Adrenal gland (tissue), 12 donors: ENCODE measurements around the gene ATP6AP1. TPM values are rescaled to one million over a fixed set of nuclear protein-coding genes. Genes with fewer than 3 reads are reported as not detected.
A peak's percentile ranks its signal among the peaks of the same experiment; 100 is the strongest.

Experiments
- DNase-seq, 7 donors: peaks; one replicate each; pipeline ENCODE4 v3.0.0-alpha.2; 2019 to 2020
- H3K27ac ChIP-seq, 5 donors: fragments of 200-600 bp; sonication (generic) in 4 of 5; 1 replicate in 3 of 5; 2 replicates in 2 of 5; pipeline versions ENCODE4 v1.5.1 to v1.8.0; 2016 to 2020; ENCODE audit warnings: mild to moderate bottlenecking in 1 of 5
- H3K27me3 ChIP-seq: fragments of 200-600 bp; 2 replicates; pipeline ENCODE4 v1.8.0; 2021
- H3K36me3 ChIP-seq, 2 donors: fragments of 200-600 bp; replicated peaks in 1 of 2; 1 replicate in 1 of 2; 2 replicates in 1 of 2; pipeline versions ENCODE4 v1.5.1 to v1.8.0; 2018 to 2022
- H3K4me1 ChIP-seq, 2 donors: fragments of 200-600 bp; replicated peaks in 1 of 2; 1 replicate in 1 of 2; 2 replicates in 1 of 2; pipeline versions ENCODE4 v1.5.1 to v1.8.0; 2018 to 2021
- H3K4me3 ChIP-seq, 4 donors: fragments of 200-600 bp; sonication (generic) in 3 of 4; one replicate each; pipeline ENCODE4 v1.5.1; 2016 to 2018
- H3K9me3 ChIP-seq, 3 donors: fragments of 200-600 bp; sonication (generic) in 1 of 3; replicated peaks in 1 of 3; 1 replicate in 2 of 3; 2 replicates in 1 of 3; pipeline versions ENCODE4 v1.5.1 to v1.8.0; 2016 to 2021
- CTCF ChIP-seq, 6 experiments: fragments of 450-650 bp in 4 of 6; fragments of 200-600 bp in 2 of 6; sonication (generic) in 1 of 6; IDR thresholded peaks; 1 replicate in 5 of 6; 2 replicates in 1 of 6; pipeline versions ENCODE4 v1.5.1 to v1.8.0; 2016 to 2021; ENCODE audit warnings: antibody characterized with exemption in 6 of 6, mild to moderate bottlenecking in 2 of 6, moderate library complexity in 1 of 6
- POLR2A ChIP-seq, 2 donors: fragments of 450-650 bp; IDR thresholded peaks; one replicate each; pipeline ENCODE4 v1.6.1; 2017; ENCODE audit warnings: antibody characterized with exemption in 2 of 2, mild to moderate bottlenecking in 2 of 2, moderate library complexity in 1 of 2
- WGBS, 4 donors: extraction: QIAGEN DNeasy Blood & Tissue Kit in 2 of 4; methylation state at CpG; one replicate each; pipeline versions ENCODE4 v1.1.5 to v1.1.7; 2013 to 2017; 5-methylcytosine and 5-hydroxymethylcytosine counted together
- intact Hi-C, 2 donors: fragments of 100-400 bp; cut with DNase I; formaldehyde crosslinking; loops; one replicate each; pipeline versions ENCODE4 v1.14.1 to v1.15.0; 2022 to 2023
- polyA plus RNA-seq, 3 donors: library from polyadenylated mRNA; stranded (reverse); fragments of 200-250 nt in 2 of 3; fragments of 350-450 nt in 1 of 3; fragmentation: Illumina TruSeq in 1 of 3; extraction: RNeasy Lipid Tissue Mini Kit (QIAGEN cat#74804) in 1 of 3; gene quantifications; one replicate each; pipeline ENCODE4 v1.2.3, GENCODE V29; 2013 to 2014
- total RNA-seq, 9 donors: library from RNA; depleted of rRNA in 4 of 9; stranded (reverse); fragments of >200 nt in 4 of 9; fragments of 120-200 nt in 1 of 9; fragmentation: NEBNext Ultra II Directional in 1 of 9; extraction: Animal tissue kit (Norgen Biotek cat#: 25700) in 1 of 9; gene quantifications; one replicate each; pipeline versions ENCODE4 v1.1.0 to v1.2.4, GENCODE V29; 2013 to 2023
- donor health status: healthy with polysubstance abuse.
- donor health status: Bipolar disorder and iron deficiency.
- donor health status: DM: yes; HTN: yes; CAD: no.
- donor health status: DM: no; HTN: no; CAD: no.
- donor health status: DM: no; HTN: no; CAD: no.
- donor health status: DM: yes; HTN: yes; CAD: no.

The ATP6AP1 gene
- total and polyA plus RNA-seq, 12 donors: 55.4 to 170 (median 117) TPM

- Histone ChIP-seq H3K9me3 (no peaks in the 10 kb centered on the region), H3K27ac (peak within 1 kb of the TSS in 2 of 5 donors; percentile 66 to 84), H3K27me3 (no peaks in the 10 kb centered on the region), H3K36me3 (no peaks in the 10 kb centered on the region), H3K4me1 (no peaks in the 10 kb centered on the region), H3K4me3 (peak within 1 kb of the TSS in 2 of 4 donors; percentile 34 to 66)
- intact Hi-C loops: no loop called here
- TF ChIP-seq CTCF (IDR thresholded peaks at IDR 0.05) (no peak), POLR2A (IDR thresholded peaks at IDR 0.05) (peak; percentile 55 to 79)
- WGBS, 4 donors: 0 to 44% (median 15%) methylated on average over 2 to 61 of the region's 88 CpGs
- DNase-seq: peak in 3 of 7 donors; percentile 33 to 62 (median 40)
Measured at GRCh38 chrX:154458116-154458953, 29.9 kb downstream of the ATP6AP1 start, which contains the start of gene PLXNA3. Gene PLXNA3 (plus strand): TSS chrX:154458281. CDS start chrX:154460184, 1,903 bp downstream.

- 10 to 66% (median 45%) methylated on average over 5 to 15 of the region's 15 CpGs for WGBS, 4 donors
- Histone ChIP-seq H3K36me3 (peaks cover 0 to 2% of the 10 kb centered on the region in 2 donors), H3K27ac (peak overlapping the region in 2 of 5 donors; percentile 16 to 66), H3K27me3 (no peaks in the 10 kb centered on the region), H3K9me3 (no peaks in the 10 kb centered on the region), H3K4me3 (peak overlapping the region in 2 of 4 donors; percentile 34 to 66), H3K4me1 (no peaks in the 10 kb centered on the region)
- no peak for TF ChIP-seq POLR2A (IDR thresholded peaks at IDR 0.05)
- TF ChIP-seq CTCF (IDR thresholded peaks at IDR 0.05): no peak
- peak in 6 of 7 donors; percentile 55 to 76 (median 66) for DNase-seq
- intact Hi-C loops: no loop called here
Measured at GRCh38 chrX:154458954-154459778, 30.7 kb downstream of the ATP6AP1 start.

- TF ChIP-seq CTCF (IDR thresholded peaks at IDR 0.05) (no peak), POLR2A (IDR thresholded peaks at IDR 0.05) (no peak)
- Histone ChIP-seq H3K4me3 (no peak overlapping the region), H3K27ac (peak overlapping the region in 1 of 5 donors; percentile 20), H3K9me3 (no peaks in the 10 kb centered on the region), H3K36me3 (peaks cover 0 to 9% of the 10 kb centered on the region in 2 donors), H3K4me1 (no peaks in the 10 kb centered on the region), H3K27me3 (no peaks in the 10 kb centered on the region)
- no peak for DNase-seq
- 61 to 82% (median 73%) methylated on average over 7 to 14 of the region's 14 CpGs for WGBS, 4 donors
- intact Hi-C loops: no loop called here
Measured at GRCh38 chrX:154459832-154460231, 31.4 kb downstream of the ATP6AP1 start.

- H3K27ac ChIP-seq: no peak overlapping the region
- no peak overlapping the region for H3K4me3 ChIP-seq
Measured at GRCh38 chrX:154460326-154460725, 31.8 kb downstream of the ATP6AP1 start.

More at GRCh38 chrX:154460326-154460725, 31.8 kb downstream of the ATP6AP1 start:
- TF ChIP-seq CTCF (IDR thresholded peaks at IDR 0.05): no peak
- TF ChIP-seq POLR2A (IDR thresholded peaks at IDR 0.05): no peak
- 82 to 100% (median 87%) methylated on average over 1 to 26 of the region's 26 CpGs for WGBS, 4 donors
- Histone ChIP-seq H3K4me1 (no peaks in the 10 kb centered on the region), H3K36me3 (peaks cover 0 to 14% of the 10 kb centered on the region in 2 donors), H3K27me3 (no peaks in the 10 kb centered on the region), H3K9me3 (no peaks in the 10 kb centered on the region)
- intact Hi-C loops: no loop called here
- peak in 1 of 7 donors; percentile 57 for DNase-seq
